Measurements from ENCODE around the gene PCNX2.

PCNX2 gene

GRCh38 chr1:232998138-232998537, 297.4 kb downstream of the PCNX2 start:
- no peak overlapping the region for H3K4me3 ChIP-seq (ENCODE audit: low read length)
- H3K9me3 ChIP-seq (replicated peaks; ENCODE audit: low read length), result no peaks in the 10 kb centered on the region
- no peak overlapping the region for H3K9ac ChIP-seq (ENCODE audit: low read depth, low read length)
- peaks cover 14% of the 10 kb centered on the region for H3K36me3 ChIP-seq (ENCODE audit: insufficient read depth, low read length)
- H3K4me2 ChIP-seq (ENCODE audit: low read length), result no peak overlapping the region
- no peaks in the 10 kb centered on the region for H3K27me3 ChIP-seq (ENCODE audit: control insufficient read depth, insufficient read depth, low read length)
- no peaks in the 10 kb centered on the region for H3K4me1 ChIP-seq (ENCODE audit: control insufficient read depth, insufficient read depth, low read length)

- Histone ChIP-seq H3K9ac (ENCODE audit: low read depth, low read length) (no peak overlapping the region), H3K27me3 (ENCODE audit: control insufficient read depth, insufficient read depth, low read length) (no peaks in the 10 kb centered on the region), H3K9me3 (replicated peaks; ENCODE audit: low read length) (no peaks in the 10 kb centered on the region), H3K36me3 (ENCODE audit: insufficient read depth, low read length) (peaks cover 14% of the 10 kb centered on the region), H3K4me3 (ENCODE audit: low read length) (no peak overlapping the region), H3K4me1 (ENCODE audit: control insufficient read depth, insufficient read depth, low read length) (no peaks in the 10 kb centered on the region), H3K4me2 (ENCODE audit: low read length) (no peak overlapping the region)
Measured at GRCh38 chr1:232996143-232996542, 299.4 kb downstream of the PCNX2 start.

GRCh38 chr1:232995189-232995588, 300.3 kb downstream of the PCNX2 start:
- no peak overlapping the region for H3K4me2 ChIP-seq (ENCODE audit: low read length)
- H3K36me3 ChIP-seq (ENCODE audit: insufficient read depth, low read length), result peaks cover 14% of the 10 kb centered on the region
- no peaks in the 10 kb centered on the region for H3K4me1 ChIP-seq (ENCODE audit: control insufficient read depth, insufficient read depth, low read length)
- no peaks in the 10 kb centered on the region for H3K27me3 ChIP-seq (ENCODE audit: control insufficient read depth, insufficient read depth, low read length)
- H3K9me3 ChIP-seq (replicated peaks; ENCODE audit: low read length), result no peaks in the 10 kb centered on the region
- no peak overlapping the region for H3K9ac ChIP-seq (ENCODE audit: low read depth, low read length)
- no peak overlapping the region for H3K4me3 ChIP-seq (ENCODE audit: low read length)

- no peak overlapping the region for H3K4me3 ChIP-seq (ENCODE audit: low read length)
- H3K4me2 ChIP-seq (ENCODE audit: low read length), result no peak overlapping the region
- H3K9me3 ChIP-seq (replicated peaks; ENCODE audit: low read length), result no peaks in the 10 kb centered on the region
- no peak overlapping the region for H3K9ac ChIP-seq (ENCODE audit: low read depth, low read length)
- H3K4me1 ChIP-seq (ENCODE audit: control insufficient read depth, insufficient read depth, low read length), result peaks cover 2% of the 10 kb centered on the region
- no peaks in the 10 kb centered on the region for H3K27me3 ChIP-seq (ENCODE audit: control insufficient read depth, insufficient read depth, low read length)
- H3K36me3 ChIP-seq (ENCODE audit: insufficient read depth, low read length), result peaks cover 14% of the 10 kb centered on the region
Measured at GRCh38 chr1:232993555-232993954, 302.0 kb downstream of the PCNX2 start.

GRCh38 chr1:232992227-232992626, 303.3 kb downstream of the PCNX2 start:
- H3K36me3 ChIP-seq (ENCODE audit: insufficient read depth, low read length), result peaks cover 7% of the 10 kb centered on the region
- H3K4me1 ChIP-seq (ENCODE audit: control insufficient read depth, insufficient read depth, low read length), result peaks cover 2% of the 10 kb centered on the region
- no peak overlapping the region for H3K4me2 ChIP-seq (ENCODE audit: low read length)
- H3K27me3 ChIP-seq (ENCODE audit: control insufficient read depth, insufficient read depth, low read length), result no peaks in the 10 kb centered on the region
- H3K9me3 ChIP-seq (replicated peaks; ENCODE audit: low read length), result no peaks in the 10 kb centered on the region
- no peak overlapping the region for H3K9ac ChIP-seq (ENCODE audit: low read depth, low read length)
- no peak overlapping the region for H3K4me3 ChIP-seq (ENCODE audit: low read length)

DNA sequence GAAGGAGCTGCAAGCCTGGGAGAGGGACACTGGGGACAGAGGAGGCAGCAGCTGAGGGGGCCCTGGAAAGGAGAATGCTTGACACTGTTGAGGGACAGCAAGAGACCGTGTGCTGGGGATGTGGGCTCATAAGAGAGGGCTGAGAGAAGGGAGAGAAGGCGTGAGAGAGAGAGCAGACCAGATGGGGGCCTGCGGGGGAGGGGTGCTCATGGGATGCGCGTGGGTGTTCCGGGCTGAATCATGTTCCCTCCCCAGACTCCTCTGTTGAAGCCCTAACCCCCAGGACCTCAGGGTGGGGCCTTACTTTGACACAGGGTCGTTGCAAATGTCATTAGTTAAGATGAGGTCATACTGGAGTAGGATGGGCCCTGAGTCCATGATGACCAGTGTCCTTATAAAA, 304.3 kb downstream of the PCNX2 start:
- H3K4me3 ChIP-seq (ENCODE audit: low read length), result no peak overlapping the region
- H3K4me2 ChIP-seq (ENCODE audit: low read length), result no peak overlapping the region
- H3K4me1 ChIP-seq (ENCODE audit: control insufficient read depth, insufficient read depth, low read length), result peaks cover 2% of the 10 kb centered on the region
- H3K9me3 ChIP-seq (replicated peaks; ENCODE audit: low read length), result no peaks in the 10 kb centered on the region
- H3K36me3 ChIP-seq (ENCODE audit: insufficient read depth, low read length), result peaks cover 3% of the 10 kb centered on the region
- H3K9ac ChIP-seq (ENCODE audit: low read depth, low read length), result no peak overlapping the region
- H3K27me3 ChIP-seq (ENCODE audit: control insufficient read depth, insufficient read depth, low read length), result no peaks in the 10 kb centered on the region

DNA sequence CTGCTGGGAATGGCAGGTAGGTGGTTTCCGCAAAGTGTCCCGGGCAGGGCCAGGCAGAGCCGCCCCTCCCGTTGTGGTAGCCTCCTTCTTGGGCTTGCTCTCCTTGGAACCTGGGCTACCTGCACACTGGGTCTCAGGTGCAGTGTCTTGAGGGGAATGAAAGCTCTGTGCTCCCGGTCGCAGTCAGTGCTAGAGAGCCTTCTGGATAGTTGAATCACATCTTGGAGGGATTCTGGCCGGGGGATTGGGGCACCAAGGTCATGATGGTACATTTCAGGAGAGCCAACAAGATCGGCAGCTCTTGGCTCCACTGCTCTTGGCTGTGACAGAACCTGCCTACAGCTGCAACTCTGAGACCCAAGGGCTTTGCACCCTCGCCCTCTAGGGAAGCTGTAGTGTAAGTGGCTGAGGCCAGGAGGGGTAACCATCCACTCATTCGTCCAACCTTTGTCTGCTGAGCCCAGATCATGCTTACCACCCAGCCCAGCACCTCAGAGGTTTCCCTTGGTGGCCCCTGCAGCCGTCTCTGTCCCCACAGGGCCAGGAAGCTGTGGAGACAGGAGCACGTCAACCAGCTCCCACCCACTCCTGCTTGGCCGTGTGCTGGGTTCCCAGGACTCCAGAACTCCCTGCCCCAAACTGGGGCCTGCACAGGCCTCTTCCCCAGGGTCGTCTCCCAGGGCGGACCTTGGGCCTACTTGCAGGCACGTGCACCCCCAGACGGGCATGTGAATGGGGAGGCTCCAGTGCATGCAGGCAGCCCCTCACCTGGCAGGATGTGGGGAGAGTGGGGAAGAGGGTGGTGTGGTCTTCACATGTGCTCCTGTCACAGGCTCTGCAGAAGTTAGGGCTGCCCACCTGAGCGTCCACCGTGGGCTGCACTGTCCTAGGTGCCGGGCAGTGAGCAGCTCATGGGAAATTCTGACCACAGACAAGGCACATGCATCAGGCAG, 305.1 kb downstream of the PCNX2 start:
- Histone ChIP-seq H3K9ac (ENCODE audit: low read depth, low read length) (no peak overlapping the region), H3K36me3 (ENCODE audit: insufficient read depth, low read length) (peaks cover 3% of the 10 kb centered on the region), H3K4me2 (ENCODE audit: low read length) (no peak overlapping the region), H3K9me3 (replicated peaks; ENCODE audit: low read length) (no peaks in the 10 kb centered on the region), H3K4me1 (ENCODE audit: control insufficient read depth, insufficient read depth, low read length) (peaks cover 2% of the 10 kb centered on the region), H3K4me3 (ENCODE audit: low read length) (no peak overlapping the region), H3K27me3 (ENCODE audit: control insufficient read depth, insufficient read depth, low read length) (no peaks in the 10 kb centered on the region)

DNA sequence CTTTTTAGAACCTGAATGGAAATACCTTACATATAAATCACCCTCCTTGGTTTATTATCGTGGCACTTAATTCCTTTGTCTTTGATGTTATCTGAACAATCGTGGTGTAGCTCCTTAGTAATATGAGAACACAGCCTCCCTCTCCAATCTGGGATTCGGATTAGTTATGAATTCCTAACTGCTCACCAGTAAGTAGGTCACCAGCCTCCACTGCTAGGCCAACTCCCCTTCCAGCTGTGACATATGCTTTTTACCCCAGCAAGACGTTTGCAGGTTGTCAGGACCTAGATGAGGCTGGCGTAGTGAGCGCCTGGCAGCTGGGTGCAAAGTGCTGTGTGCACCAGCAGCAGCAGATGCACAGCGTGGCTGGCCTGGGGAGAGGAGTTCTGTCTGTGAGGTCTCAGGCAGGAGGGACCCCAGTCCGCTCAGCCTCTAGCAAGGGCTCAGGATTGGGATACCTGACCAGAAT, 306.9 kb downstream of the PCNX2 start:
- Histone ChIP-seq H3K36me3 (ENCODE audit: insufficient read depth, low read length) (peaks cover 5% of the 10 kb centered on the region), H3K4me1 (ENCODE audit: control insufficient read depth, insufficient read depth, low read length) (peaks cover 2% of the 10 kb centered on the region), H3K9me3 (replicated peaks; ENCODE audit: low read length) (no peaks in the 10 kb centered on the region), H3K4me3 (ENCODE audit: low read length) (no peak overlapping the region), H3K9ac (ENCODE audit: low read depth, low read length) (no peak overlapping the region), H3K4me2 (ENCODE audit: low read length) (no peak overlapping the region), H3K27me3 (ENCODE audit: control insufficient read depth, insufficient read depth, low read length) (no peaks in the 10 kb centered on the region)

DNA sequence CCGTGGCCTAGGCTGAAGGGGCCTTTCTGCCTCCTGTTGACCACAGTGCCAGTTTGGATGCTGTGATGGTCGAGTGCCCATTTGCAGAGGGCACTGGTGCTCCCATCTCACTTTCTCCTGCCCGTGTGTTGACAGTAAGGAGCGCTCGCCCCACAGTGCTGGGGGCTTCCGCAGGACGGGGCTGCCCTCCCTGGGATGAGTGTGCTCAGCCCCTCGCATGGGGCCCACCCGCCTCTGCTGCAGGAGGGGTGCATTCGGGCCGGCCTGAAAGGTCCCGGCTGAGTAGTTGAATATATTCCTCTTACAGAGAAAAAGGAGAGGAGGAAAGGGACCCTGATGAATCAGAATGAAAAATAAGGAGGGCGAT, 307.8 kb downstream of the PCNX2 start:
- Histone ChIP-seq H3K27me3 (ENCODE audit: control insufficient read depth, insufficient read depth, low read length) (no peaks in the 10 kb centered on the region), H3K4me2 (ENCODE audit: low read length) (no peak overlapping the region), H3K9ac (ENCODE audit: low read depth, low read length) (no peak overlapping the region), H3K4me1 (ENCODE audit: control insufficient read depth, insufficient read depth, low read length) (peaks cover 2% of the 10 kb centered on the region), H3K36me3 (ENCODE audit: insufficient read depth, low read length) (peaks cover 5% of the 10 kb centered on the region), H3K4me3 (ENCODE audit: low read length) (no peak overlapping the region), H3K9me3 (replicated peaks; ENCODE audit: low read length) (no peaks in the 10 kb centered on the region)

DNA sequence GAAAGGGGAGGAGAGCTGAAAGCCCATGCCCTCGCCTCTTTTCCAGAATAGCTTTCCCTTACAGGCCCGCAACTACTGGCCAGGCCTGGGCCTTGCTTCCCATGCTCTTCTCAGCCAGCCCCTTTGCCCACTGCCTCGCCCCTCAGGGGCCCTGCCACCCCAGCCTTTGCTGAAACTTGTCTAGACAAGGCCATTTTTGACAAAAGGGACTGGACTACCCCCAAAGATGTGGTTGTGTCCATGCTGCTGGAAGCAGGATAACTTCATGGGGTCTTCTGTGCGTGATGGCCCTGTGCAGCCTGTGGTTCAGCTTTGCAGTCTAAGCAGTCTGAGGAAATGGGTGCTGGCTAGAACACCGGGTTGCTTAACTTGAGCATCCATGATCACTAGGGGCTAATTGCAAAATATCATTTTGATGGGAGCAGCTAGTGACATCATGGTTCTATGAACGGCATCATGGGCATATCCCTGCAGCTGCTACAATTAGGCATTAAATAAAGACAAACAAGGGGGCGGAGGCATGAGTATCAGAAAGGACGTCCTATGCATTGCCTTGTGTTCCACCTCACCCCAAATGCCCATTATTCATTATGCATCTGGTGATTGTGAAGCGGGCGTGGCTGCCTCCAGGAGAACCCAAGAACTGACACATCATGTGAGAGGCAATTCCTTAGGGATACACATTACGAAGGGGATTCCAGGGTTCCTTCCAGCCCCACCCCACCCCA, 308.3 kb downstream of the PCNX2 start:
- Histone ChIP-seq H3K9ac (ENCODE audit: low read depth, low read length) (no peak overlapping the region), H3K27me3 (ENCODE audit: control insufficient read depth, insufficient read depth, low read length) (no peaks in the 10 kb centered on the region), H3K4me2 (ENCODE audit: low read length) (no peak overlapping the region), H3K36me3 (ENCODE audit: insufficient read depth, low read length) (peaks cover 5% of the 10 kb centered on the region), H3K4me1 (ENCODE audit: control insufficient read depth, insufficient read depth, low read length) (peaks cover 2% of the 10 kb centered on the region), H3K9me3 (replicated peaks; ENCODE audit: low read length) (no peaks in the 10 kb centered on the region), H3K4me3 (ENCODE audit: low read length) (no peak overlapping the region)

DNA sequence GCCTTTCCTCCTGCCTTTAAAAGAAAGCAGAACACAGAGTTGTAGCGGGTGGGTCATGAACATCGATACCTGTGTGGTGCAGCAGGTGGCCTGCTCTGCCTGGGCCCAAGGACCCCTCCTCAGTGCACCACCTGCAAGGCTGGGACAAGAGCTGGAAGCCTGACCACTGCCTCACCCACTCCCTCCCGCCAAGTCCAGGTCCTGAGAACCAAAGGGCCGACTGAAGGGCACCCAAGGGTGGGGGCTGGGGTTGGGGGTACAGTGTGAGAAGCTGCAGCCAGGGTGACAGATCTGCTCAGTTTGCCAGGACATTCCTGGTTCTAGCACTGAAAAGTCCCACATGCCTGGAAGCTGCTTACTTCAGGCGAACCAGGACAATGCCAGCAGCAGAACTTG, 309.0 kb downstream of the PCNX2 start:
- Histone ChIP-seq H3K9ac (ENCODE audit: low read depth, low read length) (no peak overlapping the region), H3K4me3 (ENCODE audit: low read length) (no peak overlapping the region), H3K27me3 (ENCODE audit: control insufficient read depth, insufficient read depth, low read length) (no peaks in the 10 kb centered on the region), H3K4me2 (ENCODE audit: low read length) (no peak overlapping the region), H3K9me3 (replicated peaks; ENCODE audit: low read length) (no peaks in the 10 kb centered on the region), H3K4me1 (ENCODE audit: control insufficient read depth, insufficient read depth, low read length) (peaks cover 2% of the 10 kb centered on the region), H3K36me3 (ENCODE audit: insufficient read depth, low read length) (peaks cover 5% of the 10 kb centered on the region)

All from skeletal muscle satellite cell (primary cell).